Measurements from ENCODE around the gene PISD.

- no peak for TF ChIP-seq GATA2 (IDR thresholded peaks at IDR 0.05; ENCODE audit: low read depth, low read length)
- TF ChIP-seq GATA3 (IDR thresholded peaks at IDR 0.05; ENCODE audit: low read depth, low read length): no peak
Observed at GRCh38 chr22:31619611-31620300, 42.3 kb downstream of the PISD start.

All from SH-SY5Y (cell line).